GM21737 (cell line): ENCODE measurements around the gene ISL1.

Source experiments
- ATAC-seq: cut with Tn5 transposase; IDR thresholded peaks from one replicate; pipeline ENCODE4 v1.9.1; 2021; ENCODE audit warnings: mild to moderate bottlenecking, moderate library complexity; ENCODE audit not compliant: unreplicated experiment

ISL1 gene

GRCh38 chr5:51383131-51384121 lies at the start of gene ISL1:
Gene ISL1, plus strand, starts transcription at chr5:51383448. Its CDS starts 224 bp downstream, at chr5:51383672.
- no peak for ATAC-seq

GRCh38 chr5:51336878-51337277 lies 46.4 kb upstream of the ISL1 start:
- ATAC-seq = no peak

- ATAC-seq = no peak
Measured at GRCh38 chr5:51345106-51345505, 38.1 kb upstream of the ISL1 start.

GRCh38 chr5:51347157-51347556 lies 36.1 kb upstream of the ISL1 start:
- no peak for ATAC-seq

- ATAC-seq = no peak
Measured at GRCh38 chr5:51347704-51348103, 35.5 kb upstream of the ISL1 start.

GRCh38 chr5:51371052-51371451 lies 12.2 kb upstream of the ISL1 start:
- ATAC-seq = no peak

- no peak for ATAC-seq
Measured at GRCh38 chr5:51373880-51374523, 9.2 kb upstream of the ISL1 start.

GRCh38 chr5:51375084-51375483 lies 8.2 kb upstream of the ISL1 start:
- no peak for ATAC-seq

GRCh38 chr5:51376509-51376908 lies 6.7 kb upstream of the ISL1 start:
- no peak for ATAC-seq

GRCh38 chr5:51377151-51378060 lies 5.8 kb upstream of the ISL1 start:
- no peak for ATAC-seq

- no peak for ATAC-seq
Measured at GRCh38 chr5:51378061-51378409, 5.2 kb upstream of the ISL1 start.

GRCh38 chr5:51378448-51379330 lies 4.6 kb upstream of the ISL1 start:
- ATAC-seq = no peak

- no peak for ATAC-seq
Measured at GRCh38 chr5:51379331-51379700, 3.9 kb upstream of the ISL1 start.

GRCh38 chr5:51380603-51381207 lies 2.5 kb upstream of the ISL1 start:
- no peak for ATAC-seq

GRCh38 chr5:51381761-51382474 lies 1.3 kb upstream of the ISL1 start:
- ATAC-seq = no peak

- no peak for ATAC-seq
Measured at GRCh38 chr5:51382521-51383130, 622 bp upstream of the ISL1 start.

GRCh38 chr5:51384281-51384840 lies 1.1 kb downstream of the ISL1 start:
- ATAC-seq = no peak

- no peak for ATAC-seq
Measured at GRCh38 chr5:51385216-51385615, 2.0 kb downstream of the ISL1 start.
